HG02852 (cell line): ENCODE results near the gene MBNL1.
"Not testable (repeated sequence)": the region's sequence is repeated elsewhere in the genome, so short reads cannot be mapped to it uniquely, and the experiment has no call there.

Experiments
- ATAC-seq: cut with Tn5 transposase; IDR thresholded peaks from one replicate; pipeline ENCODE4 v1.9.1; 2021; ENCODE audit warnings: mild to moderate bottlenecking, moderate library complexity; ENCODE audit not compliant: unreplicated experiment

MBNL1 gene

GRCh38 chr3:152317184-152317583 is 48.5 kb downstream of the MBNL1 start:
- no peak for ATAC-seq

- no peak for ATAC-seq
Measured at GRCh38 chr3:152317956-152318355, 49.2 kb downstream of the MBNL1 start.

- no peak for ATAC-seq
Measured at GRCh38 chr3:152318512-152318911, 49.8 kb downstream of the MBNL1 start.

GRCh38 chr3:152319256-152319655 is 50.5 kb downstream of the MBNL1 start:
- no peak for ATAC-seq

- ATAC-seq = no peak
Measured at GRCh38 chr3:152319831-152320617, 51.3 kb downstream of the MBNL1 start.

- no peak for ATAC-seq
Measured at GRCh38 chr3:152321200-152321954, 52.6 kb downstream of the MBNL1 start.

GRCh38 chr3:152321955-152322377 is 53.2 kb downstream of the MBNL1 start:
- no peak for ATAC-seq

- ATAC-seq = peak; percentile 53
Measured at GRCh38 chr3:152322756-152323155, 54.0 kb downstream of the MBNL1 start.

GRCh38 chr3:152323834-152324233 is 55.1 kb downstream of the MBNL1 start:
- peak; percentile 85 for ATAC-seq

- ATAC-seq = no peak
Measured at GRCh38 chr3:152325136-152325535, 56.4 kb downstream of the MBNL1 start.

GRCh38 chr3:152327203-152327602 is 58.5 kb downstream of the MBNL1 start:
- ATAC-seq = no peak

GRCh38 chr3:152328841-152329240 is 60.1 kb downstream of the MBNL1 start:
- no peak for ATAC-seq

- ATAC-seq = no peak
Measured at GRCh38 chr3:152330559-152330958, 61.8 kb downstream of the MBNL1 start.

- no peak for ATAC-seq
Measured at GRCh38 chr3:152331018-152331541, 62.4 kb downstream of the MBNL1 start.

GRCh38 chr3:152331998-152332397 is 63.3 kb downstream of the MBNL1 start:
- no peak for ATAC-seq

- ATAC-seq = no peak
Measured at GRCh38 chr3:152333928-152334327, 65.2 kb downstream of the MBNL1 start.

- ATAC-seq = no peak
Measured at GRCh38 chr3:152334761-152335160, 66.0 kb downstream of the MBNL1 start.

GRCh38 chr3:152335273-152335672 is 66.5 kb downstream of the MBNL1 start:
- ATAC-seq = no peak

GRCh38 chr3:152337337-152337736 is 68.6 kb downstream of the MBNL1 start:
- not testable (repeated sequence) for ATAC-seq

GRCh38 chr3:152338159-152338720 is 69.5 kb downstream of the MBNL1 start:
- ATAC-seq = no peak

- ATAC-seq = peak; percentile 51
Measured at GRCh38 chr3:152339881-152340505, 71.3 kb downstream of the MBNL1 start.
